Erythroblast (primary cell): Measurements from ENCODE around the gene TBC1D3G.
"Not testable (repeated sequence)": the region's sequence is repeated elsewhere in the genome, so short reads cannot be mapped to it uniquely, and the experiment has no call there.

Experiments used
- DNase-seq, 2 experiments: peaks; one replicate each; lab custom pipeline; 2025; lab: John Stamatoyannopoulos, UW

TBC1D3G gene

GRCh38 chr17:36323584-36323983 is at the start of gene TBC1D3G:
Gene TBC1D3G (plus strand): TSS chr17:36323884. CDS start chr17:36325412, 1,528 bp downstream.
- DNase-seq = not testable (repeated sequence)

GRCh38 chr17:36283256-36283655 is 40.4 kb upstream of the TBC1D3G start:
- DNase-seq = not testable (repeated sequence)

GRCh38 chr17:36284219-36284618 is 39.5 kb upstream of the TBC1D3G start:
- DNase-seq = not testable (repeated sequence)

GRCh38 chr17:36289965-36290612 is 33.6 kb upstream of the TBC1D3G start:
- not testable (repeated sequence) for DNase-seq

- DNase-seq = not testable (repeated sequence)
Measured at GRCh38 chr17:36295161-36295560, 28.5 kb upstream of the TBC1D3G start.

- not testable (repeated sequence) for DNase-seq
Measured at GRCh38 chr17:36315736-36316135, 7.9 kb upstream of the TBC1D3G start.

GRCh38 chr17:36362496-36362895 is 38.8 kb downstream of the TBC1D3G start:
- DNase-seq = not testable (repeated sequence)

GRCh38 chr17:36375938-36376337 is 52.3 kb downstream of the TBC1D3G start:
- not testable (repeated sequence) for DNase-seq
